GM23338 (cell line): ENCODE results near the gene MCC. TPM values are rescaled to one million over a fixed set of nuclear protein-coding genes. Genes with fewer than 3 reads are reported as not detected.

ENCODE experiments used
- ATAC-seq: fragments of 200-7000 bp; cut with Tn5 transposase; 3 replicates; pipeline ENCODE4 v1.9.1; 2020
- DNase-seq: peaks from one replicate; pipeline ENCODE4 v3.0.0-alpha.2; 2015; ENCODE audit warnings: low spot score
- H2AFZ ChIP-seq: fragments of 200-600 bp; sonication (generic); 2 replicates; pipeline ENCODE4 v1.8.0; 2016; ENCODE audit warnings: antibody characterized with exemption, mild to moderate bottlenecking, moderate library complexity
- H3F3A ChIP-seq: fragments of 200-600 bp; sonication (generic); replicated peaks from 2 replicates; pipeline ENCODE4 v1.8.0; 2017; ENCODE audit warnings: antibody characterized with exemption, mixed run types, low read depth
- H3K27ac ChIP-seq: fragments of 200-600 bp; sonication (generic); 2 replicates; pipeline ENCODE4 v1.6.1; 2016; ENCODE audit warnings: low read depth
- H3K27me3 ChIP-seq: fragments of 200-600 bp; sonication (generic); 2 replicates; pipeline ENCODE4 v1.8.0; 2016; ENCODE audit warnings: mild to moderate bottlenecking, mixed run types, moderate library complexity; ENCODE audit not compliant: insufficient read depth
- H3K36me3 ChIP-seq: fragments of 200-600 bp; sonication (generic); 2 replicates; pipeline ENCODE4 v1.8.0; 2016; ENCODE audit warnings: mild to moderate bottlenecking; ENCODE audit not compliant: insufficient read depth
- H3K4me1 ChIP-seq: fragments of 200-600 bp; sonication (generic); 2 replicates; pipeline ENCODE4 v1.8.0; 2016; ENCODE audit warnings: mild to moderate bottlenecking, moderate library complexity; ENCODE audit not compliant: insufficient read depth
- H3K4me2 ChIP-seq: fragments of 200-600 bp; sonication (generic); 2 replicates; pipeline ENCODE4 v1.7.1; 2017; ENCODE audit warnings: mixed run types
- H3K4me3 ChIP-seq: fragments of 200-600 bp; sonication (generic); 2 replicates; pipeline ENCODE4 v1.6.1; 2016; ENCODE audit warnings: mixed run types
- H3K79me2 ChIP-seq: fragments of 200-600 bp; sonication (generic); replicated peaks from 2 replicates; pipeline ENCODE4 v1.8.0; 2017; ENCODE audit warnings: mild to moderate bottlenecking; ENCODE audit not compliant: insufficient read depth
- H3K9me2 ChIP-seq: fragments of 200-600 bp; sonication (generic); 2 replicates; pipeline ENCODE4 v1.8.0; 2017; ENCODE audit not compliant: insufficient read depth
- H4K20me1 ChIP-seq: fragments of 200-600 bp; sonication (generic); replicated peaks from 2 replicates; pipeline ENCODE4 v1.8.0; 2017; ENCODE audit warnings: mild to moderate bottlenecking; ENCODE audit not compliant: insufficient read depth
- H3K27ac Mint-ChIP-seq: 2 replicates; pipeline ENCODE4 v1.8.0; 2020; ENCODE audit warnings: inconsistent platforms, mild to moderate bottlenecking, moderate library complexity, mixed read lengths
- H3K27me3 Mint-ChIP-seq: 3 replicates; pipeline ENCODE4 v1.8.0; 2022; ENCODE audit warnings: low read depth, mild to moderate bottlenecking, moderate library complexity, mixed read lengths, inconsistent platforms; ENCODE audit not compliant: insufficient read depth, poor library complexity
- H3K36me3 Mint-ChIP-seq: 3 replicates; pipeline ENCODE4 v1.8.0; 2021; ENCODE audit warnings: low read depth, mild to moderate bottlenecking, inconsistent platforms, moderate library complexity, mixed read lengths
- H3K4me1 Mint-ChIP-seq: 3 replicates; pipeline ENCODE4 v1.8.0; 2020; ENCODE audit warnings: mild to moderate bottlenecking, inconsistent platforms, mixed read lengths
- H3K4me3 Mint-ChIP-seq: 3 replicates; pipeline ENCODE4 v1.8.0; 2021; ENCODE audit warnings: moderate library complexity, mild to moderate bottlenecking, inconsistent platforms, mixed read lengths
- H3K9me3 Mint-ChIP-seq: 3 replicates; pipeline ENCODE4 v1.8.0; 2020; ENCODE audit warnings: moderate library complexity, mild to moderate bottlenecking, inconsistent platforms, mixed read lengths
- CREB1 ChIP-seq: fragments of 250-450 bp; sonication (Bioruptor Pico); IDR thresholded peaks from 2 replicates; pipeline ENCODE4 v1.5.0; 2020; ENCODE audit warnings: low read depth, mild to moderate bottlenecking, moderate library complexity
- CTCF ChIP-seq, 2 experiments: fragments of 200-600 bp in 1 of 2; sonication (generic) in 1 of 2; conservative IDR thresholded peaks; 2 replicates each; pipeline versions ENCODE4 v1.5.1 to v1.6.1; 2016 to 2017; ENCODE audit warnings: antibody characterized with exemption in 2 of 2, low read depth in 2 of 2, mild to moderate bottlenecking in 2 of 2, moderate library complexity in 1 of 2
- ETS1 ChIP-seq: IDR thresholded peaks from 2 replicates; pipeline ENCODE4 v1.6.1; 2016; ENCODE audit warnings: antibody characterized with exemption
- EZH2 ChIP-seq: fragments of 200-600 bp; sonication (generic); IDR thresholded peaks from one replicate; pipeline ENCODE4 v1.8.0; 2017; ENCODE audit warnings: antibody characterized with exemption, mild to moderate bottlenecking, low read depth; ENCODE audit not compliant: unreplicated experiment
- EZH2phosphoT487 ChIP-seq: fragments of 200-600 bp; sonication (generic); IDR thresholded peaks from one replicate; pipeline ENCODE4 v1.8.1; 2018; ENCODE audit warnings: antibody characterized with exemption; ENCODE audit not compliant: unreplicated experiment
- JUNB ChIP-seq: IDR thresholded peaks from one replicate; pipeline ENCODE4 v1.6.1; 2016; ENCODE audit warnings: antibody characterized with exemption; ENCODE audit not compliant: unreplicated experiment
- NANOG ChIP-seq: IDR thresholded peaks from 2 replicates; pipeline ENCODE4 v1.6.1; 2016; ENCODE audit warnings: antibody characterized with exemption, borderline replicate concordance
- POLR2AphosphoS5 ChIP-seq: IDR thresholded peaks from 2 replicates; pipeline ENCODE4 v1.6.1; 2016; ENCODE audit warnings: antibody characterized with exemption, low read depth
- STAT1 ChIP-seq: IDR thresholded peaks from one replicate; pipeline ENCODE4 v1.6.1; 2016; ENCODE audit warnings: antibody characterized with exemption; ENCODE audit not compliant: unreplicated experiment
- ZNF114 ChIP-seq: fragments of 250-450 bp; sonication (Bioruptor Pico); IDR thresholded peaks from 2 replicates; pipeline ENCODE4 v1.5.0; 2020; ENCODE audit warnings: mild to moderate bottlenecking, moderate library complexity
- ZNF331 ChIP-seq: fragments of 250-450 bp; sonication (Bioruptor Pico); IDR thresholded peaks from 2 replicates; pipeline ENCODE4 v1.5.0; 2020; ENCODE audit warnings: low read depth, mild to moderate bottlenecking, moderate library complexity
- ZNF462 ChIP-seq: fragments of 250-450 bp; sonication (Bioruptor Pico); IDR thresholded peaks from 2 replicates; pipeline ENCODE4 v1.5.0; 2020; ENCODE audit warnings: mild to moderate bottlenecking, moderate library complexity
- polyA plus RNA-seq: library from polyadenylated mRNA; unstranded; fragments of >200 nt; fragmentation: Nextera tagmentation; extraction: Ambion mirVana; gene quantifications from 2 replicates; pipeline ENCODE4 v1.2.1, GENCODE V29; 2016
- total RNA-seq: library from RNA; depleted of rRNA; stranded (reverse); fragments of >200 nt; shearing (Covaris generic); gene quantifications from 2 replicates; pipeline ENCODE4 v1.2.3, GENCODE V29; 2014

Gene MCC
- total and polyA plus RNA-seq, 2 experiments from 2014 or later = 3.8 to 10.1 TPM

GRCh38 chr5:113193311-113193978, 294.8 kb downstream of the MCC start:
- Mint-ChIP-seq H3K9me3 (peaks cover 7% of the 10 kb centered on the region), H3K27ac (no peak overlapping the region), H3K27me3 (peaks cover 5% of the 10 kb centered on the region), H3K4me3 (no peak overlapping the region), H3K36me3 (peaks cover 23% of the 10 kb centered on the region), H3K4me1 (peaks cover 6% of the 10 kb centered on the region; the same call in 1 of the 3 replicates)
- Histone ChIP-seq H3K9me2 (peaks cover 10% of the 10 kb centered on the region; the same call in 1 of the 2 replicates), H4K20me1 (no peaks in the 10 kb centered on the region), H3K4me1 (no peaks in the 10 kb centered on the region), H2AFZ (no peak overlapping the region), H3K79me2 (no peaks in the 10 kb centered on the region), H3F3A (no peaks in the 10 kb centered on the region), H3K27me3 (no peaks in the 10 kb centered on the region), H3K36me3 (no peaks in the 10 kb centered on the region), H3K4me2 (no peak overlapping the region), H3K27ac (no peak overlapping the region), H3K4me3 (no peak overlapping the region)
- ATAC-seq (no peak), DNase-seq (no peak)
- no peak for TF ChIP-seq ZNF331 (CRISPR knock-in tag)
- no peak for TF ChIP-seq NANOG

GRCh38 chr5:113192541-113192940, 295.7 kb downstream of the MCC start:
- Histone ChIP-seq H2AFZ (no peak overlapping the region), H3K4me2 (no peak overlapping the region), H3K36me3 (no peaks in the 10 kb centered on the region), H3F3A (no peaks in the 10 kb centered on the region), H3K4me1 (no peaks in the 10 kb centered on the region), H3K4me3 (no peak overlapping the region), H3K27me3 (no peaks in the 10 kb centered on the region), H4K20me1 (no peaks in the 10 kb centered on the region), H3K9me2 (peaks cover 10% of the 10 kb centered on the region; the same call in 1 of the 2 replicates), H3K27ac (no peak overlapping the region), H3K79me2 (no peaks in the 10 kb centered on the region)
- peaks cover 5% of the 10 kb centered on the region for H3K27me3 Mint-ChIP-seq
- H3K27ac Mint-ChIP-seq = no peak overlapping the region
- no peak for DNase-seq
- peaks cover 6% of the 10 kb centered on the region; the same call in 1 of the 3 replicates for H3K4me1 Mint-ChIP-seq
- no peak for ATAC-seq
- peaks cover 23% of the 10 kb centered on the region for H3K36me3 Mint-ChIP-seq
- peaks cover 7% of the 10 kb centered on the region for H3K9me3 Mint-ChIP-seq
- H3K4me3 Mint-ChIP-seq = no peak overlapping the region
- TF ChIP-seq JUNB (no peak), CTCF (conservative IDR thresholded peaks at IDR 0.05; ENCODE audit: low read depth in 2 of 2) (no peak), EZH2 (no peak), ZNF114 (no peak), EZH2phosphoT487 (no peak), ZNF331 (CRISPR knock-in tag) (no peak), POLR2AphosphoS5 (no peak), CREB1 (no peak), ETS1 (no peak), NANOG (no peak), STAT1 (no peak), ZNF462 (CRISPR knock-in tag) (no peak)
